Measurements from ENCODE around the gene TSC22D2. TPM values are rescaled to one million over a fixed set of nuclear protein-coding genes. Genes with fewer than 3 reads are reported as not detected.

TSC22D2 gene
- total RNA-seq, 1 experiment from 2014 or later = 26.5 TPM

GRCh38 chr3:150433347-150433746 lies 25.2 kb downstream of the TSC22D2 start:
- Histone ChIP-seq H2AFZ (ENCODE audit: low read length) (no peak overlapping the region), H3K27me3 (ENCODE audit: insufficient read depth, low read length) (no peaks in the 10 kb centered on the region), H3K14ac (ENCODE audit: insufficient read depth, low read length) (no peak overlapping the region), H3K23me2 (ENCODE audit: insufficient read length, low read depth, low read length, poor library complexity, severe bottlenecking) (no peaks in the 10 kb centered on the region), H3K18ac (ENCODE audit: insufficient read length, low read depth, low read length) (no peak overlapping the region), H3K79me1 (ENCODE audit: insufficient read depth, low read depth, low read length, poor library complexity, severe bottlenecking) (no peaks in the 10 kb centered on the region), H4K20me1 (ENCODE audit: control insufficient read depth, insufficient read depth, insufficient read length) (no peaks in the 10 kb centered on the region), H2BK15ac (ENCODE audit: low read depth, low read length) (no peak overlapping the region), H4K8ac (replicated peaks; ENCODE audit: insufficient read length, low read depth, low read length) (no peak overlapping the region), H3K4me1 (ENCODE audit: insufficient read depth, low read length) (no peaks in the 10 kb centered on the region), H2AK5ac (ENCODE audit: insufficient read length, low read length) (no peak overlapping the region), H3K79me2 (ENCODE audit: insufficient read depth, low read length) (peaks cover 2% of the 10 kb centered on the region; the same call in 1 of the 2 replicates), H3K27ac (ENCODE audit: insufficient read length, low read depth, low read length) (no peak overlapping the region), H3K56ac (ENCODE audit: insufficient read length, low read depth, low read length) (no peak overlapping the region), H2BK5ac (ENCODE audit: insufficient read length, low read length) (no peak overlapping the region), H2BK12ac (ENCODE audit: insufficient read length, low read depth, low read length) (no peak overlapping the region), H3K23ac (ENCODE audit: insufficient read length, low read depth, low read length) (no peak overlapping the region), H4K5ac (ENCODE audit: insufficient read length, low read depth, low read length) (no peak overlapping the region), H3K4me2 (ENCODE audit: insufficient read depth, insufficient read length, low read length) (no peak overlapping the region), H4K91ac (ENCODE audit: insufficient read length, low read depth, low read length) (no peak overlapping the region), H2BK20ac (ENCODE audit: low read depth, low read length, poor library complexity, severe bottlenecking) (no peak overlapping the region), H3K9ac (ENCODE audit: extremely low read depth, insufficient read length, low read length) (no peak overlapping the region), H3K4ac (ENCODE audit: low read depth, low read length) (no peak overlapping the region), H3K9me3 (ENCODE audit: control insufficient read depth, low read depth, low read length) (no peaks in the 10 kb centered on the region), H3T11ph (ENCODE audit: low read length) (no peak overlapping the region), H2BK120ac (ENCODE audit: low read depth, low read length, poor library complexity, severe bottlenecking) (no peak overlapping the region)
- TF ChIP-seq CTCF (conservative IDR thresholded peaks at IDR 0.05) = no peak
- WGBS (ENCODE audit: extremely low coverage, insufficient read length, low lambda C conversion rate) = no CpG with 5 or more reads among the region's 5 CpGs
- no peak for DNase-seq
- Mint-ChIP-seq H3K27me3 (ENCODE audit: low read depth) (no peaks in the 10 kb centered on the region), H3K4me3 (no peak overlapping the region), H3K9me3 (no peaks in the 10 kb centered on the region), H3K4me1 (peaks cover 16 to 27% of the 10 kb centered on the region in 2 experiments), H3K36me3 (ENCODE audit: insufficient read depth in 1 of 3, low read depth in 3 of 3) (no peaks in the 10 kb centered on the region), H3K27ac (no peak overlapping the region)

Measured in H9 (cell line).